ENCODE measurements around the gene TLE2.
"Not testable (repeated sequence)": the region's sequence is repeated elsewhere in the genome, so short reads cannot be mapped to it uniquely, and the experiment has no call there.

Gene TLE2

GRCh38 chr19:3053218-3053621, 24.1 kb upstream of the TLE2 start:
- TF ChIP-seq CTCF (conservative IDR thresholded peaks at IDR 0.05; ENCODE audit: low read depth) = no peak
- CTCF ChIA-PET = interaction anchor here (0.5 to 1.2 kb wide), 2 partner anchors 17 to 51 kb away, joined by 3 to 9 read pairs; no protein-coding TSS in a partner anchor
- POLR2A ChIA-PET (ENCODE audit: low non-redundant PET) = interaction anchor here (0.5 kb wide), 1 partner anchor 132 kb away, joined by 3 read pairs; no protein-coding TSS in a partner anchor
- peak overlapping the region; percentile 100 for H3K27ac ChIP-seq
- DNase-seq (ENCODE audit: low spot score) = no peak

- DNase-seq (ENCODE audit: low spot score); POLR2A ChIA-PET (ENCODE audit: low non-redundant PET): not testable (repeated sequence)
- CTCF ChIA-PET = interaction anchor here (0.7 kb wide), 1 partner anchor 1262 kb away, joined by 11 read pairs; no protein-coding TSS in a partner anchor
- H3K27ac ChIP-seq = peak overlapping the region; percentile 100
Observed at GRCh38 chr19:3050016-3050415, 20.9 kb upstream of the TLE2 start.

GRCh38 chr19:3049089-3049488, 20.0 kb upstream of the TLE2 start:
- ChIA-PET CTCF (no interaction called here), POLR2A (ENCODE audit: low non-redundant PET) (no interaction called here)
- peak overlapping the region; percentile 76 for H3K27ac ChIP-seq
- DNase-seq (ENCODE audit: low spot score) = no peak
- TF ChIP-seq CTCF (conservative IDR thresholded peaks at IDR 0.05; ENCODE audit: low read depth) = no peak

- no peak for DNase-seq (ENCODE audit: low spot score)
- no peak for TF ChIP-seq CTCF (conservative IDR thresholded peaks at IDR 0.05; ENCODE audit: low read depth)
- H3K27ac ChIP-seq = peak overlapping the region; percentile 76
- ChIA-PET POLR2A (ENCODE audit: low non-redundant PET) (no interaction called here), CTCF (no interaction called here)
Observed at GRCh38 chr19:3048190-3048533, 19.1 kb upstream of the TLE2 start.

GRCh38 chr19:3047496-3048189, 18.6 kb upstream of the TLE2 start:
- POLR2A ChIA-PET (ENCODE audit: low non-redundant PET) = no interaction called here
- H3K27ac ChIP-seq = peak overlapping the region; percentile 76
- no peak for TF ChIP-seq CTCF (conservative IDR thresholded peaks at IDR 0.05; ENCODE audit: low read depth)
- DNase-seq (ENCODE audit: low spot score) = peak; percentile 45
- CTCF ChIA-PET = no interaction called here

- no peak for DNase-seq (ENCODE audit: low spot score)
- POLR2A ChIA-PET (ENCODE audit: low non-redundant PET) = no interaction called here
- CTCF ChIA-PET = no interaction called here
- peak overlapping the region; percentile 76 for H3K27ac ChIP-seq
- no peak for TF ChIP-seq CTCF (conservative IDR thresholded peaks at IDR 0.05; ENCODE audit: low read depth)
Observed at GRCh38 chr19:3046698-3047495, 17.8 kb upstream of the TLE2 start.
